Femur (tissue), 1 donor: ENCODE measurements around the gene IWS1.

Experiments used
- DNase-seq: peaks from one replicate; pipeline ENCODE4 v3.0.0-alpha.2; 2017

Gene IWS1

DNA sequence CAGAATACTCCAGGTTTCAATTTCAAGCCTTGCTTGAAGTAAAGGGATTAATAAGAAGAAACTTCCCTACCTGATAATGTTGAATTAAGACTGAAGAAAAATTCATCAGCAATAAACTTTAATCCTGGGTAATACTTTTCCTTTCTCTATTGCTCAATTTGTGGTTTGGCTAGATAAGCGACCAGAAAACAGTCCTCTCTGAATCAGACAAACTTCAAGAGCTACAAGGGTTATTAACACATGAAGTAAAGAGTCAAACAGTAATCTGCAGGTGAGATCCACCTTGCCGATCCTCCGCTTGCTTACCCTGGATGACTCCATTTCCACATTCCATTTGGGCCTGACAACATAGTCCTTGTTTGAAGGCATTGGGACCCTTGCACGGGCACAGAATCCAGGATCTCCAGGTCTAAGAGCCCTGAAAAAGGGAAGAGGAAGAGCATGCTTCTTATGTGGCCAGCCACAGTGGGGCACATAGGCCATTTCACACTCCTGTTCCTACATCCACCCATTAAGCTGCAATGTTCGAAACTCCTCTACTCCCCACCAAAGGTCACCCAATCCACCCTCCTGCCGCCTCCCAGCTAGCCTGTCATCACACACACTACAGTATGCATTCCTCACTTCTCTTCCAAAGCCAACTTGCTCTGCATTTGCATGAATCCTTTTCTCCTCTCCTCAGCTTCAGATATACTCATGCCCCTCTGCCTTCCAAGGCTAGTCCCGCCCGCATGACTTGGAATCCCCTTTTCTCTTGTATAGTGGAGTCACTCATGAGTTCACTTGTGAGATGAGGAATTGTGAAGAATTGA is 39.8 kb downstream of the IWS1 start:
- DNase-seq: no peak

DNA sequence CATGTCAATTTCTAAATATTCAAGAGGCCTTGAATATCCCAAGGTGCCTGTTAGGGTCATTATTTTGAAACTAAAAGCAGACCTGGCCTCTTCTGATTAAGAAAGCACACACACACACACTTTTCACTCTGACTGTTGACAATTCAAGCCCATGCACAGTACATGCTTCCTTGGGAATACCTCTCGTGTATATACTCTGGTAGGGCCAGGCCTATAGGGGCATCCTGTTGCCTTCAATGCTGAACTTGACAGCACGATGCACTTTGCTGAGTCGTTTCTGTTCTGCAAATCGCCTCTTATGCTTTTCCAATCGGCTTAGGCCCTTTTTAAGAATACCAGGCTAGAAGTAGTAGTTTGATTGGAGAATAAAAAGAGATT is 40.6 kb downstream of the IWS1 start:
- DNase-seq: no peak

DNA sequence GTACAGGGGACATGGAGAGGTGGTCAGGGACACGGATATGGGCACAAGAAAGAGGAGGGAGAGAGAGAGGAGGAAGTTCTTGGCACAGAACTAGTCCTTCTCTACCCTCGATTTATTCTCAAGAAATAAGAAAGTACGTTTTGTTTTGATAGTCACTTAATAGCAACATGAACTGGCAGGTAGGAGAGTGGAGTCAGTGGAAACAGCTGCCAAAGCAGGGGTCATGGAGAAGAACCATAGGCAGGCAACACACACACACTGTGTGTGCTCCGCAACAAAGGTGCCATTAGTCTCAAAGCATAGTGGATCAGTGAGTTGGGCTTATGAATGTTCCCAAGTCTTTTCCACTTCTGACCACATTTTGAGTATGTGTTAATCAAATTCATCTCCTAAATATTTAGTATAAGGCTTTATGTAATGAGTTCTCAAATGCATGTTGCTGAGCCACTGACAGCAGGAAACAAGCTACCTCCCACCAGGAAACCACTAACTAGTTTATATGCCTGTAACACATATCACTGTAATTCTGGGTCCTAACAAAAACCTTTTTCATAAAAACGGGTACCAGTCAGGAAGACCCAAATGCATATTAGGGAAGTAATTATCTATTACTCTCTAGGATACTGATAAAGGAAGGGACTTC is 41.1 kb downstream of the IWS1 start:
- DNase-seq: no peak

DNA sequence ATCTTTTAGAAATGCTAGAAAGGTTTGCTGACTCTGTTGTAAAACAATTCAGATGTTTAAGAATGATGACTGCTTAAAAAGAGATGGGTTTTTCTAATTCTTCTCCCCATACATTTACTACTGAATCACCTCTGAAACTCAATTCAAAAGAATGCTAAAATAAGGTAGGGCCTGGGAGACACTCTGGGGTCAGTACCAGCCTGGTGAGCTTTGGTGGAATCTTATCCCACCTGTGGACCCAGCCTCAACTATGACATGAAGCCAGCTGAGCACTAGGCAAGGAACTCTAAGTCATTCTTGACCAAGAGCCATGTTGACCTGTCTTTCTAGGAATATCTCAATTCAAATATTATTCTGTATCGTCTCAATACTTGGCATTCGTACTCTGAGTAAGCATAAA is 44.3 kb downstream of the IWS1 start:
- DNase-seq: no peak

DNA sequence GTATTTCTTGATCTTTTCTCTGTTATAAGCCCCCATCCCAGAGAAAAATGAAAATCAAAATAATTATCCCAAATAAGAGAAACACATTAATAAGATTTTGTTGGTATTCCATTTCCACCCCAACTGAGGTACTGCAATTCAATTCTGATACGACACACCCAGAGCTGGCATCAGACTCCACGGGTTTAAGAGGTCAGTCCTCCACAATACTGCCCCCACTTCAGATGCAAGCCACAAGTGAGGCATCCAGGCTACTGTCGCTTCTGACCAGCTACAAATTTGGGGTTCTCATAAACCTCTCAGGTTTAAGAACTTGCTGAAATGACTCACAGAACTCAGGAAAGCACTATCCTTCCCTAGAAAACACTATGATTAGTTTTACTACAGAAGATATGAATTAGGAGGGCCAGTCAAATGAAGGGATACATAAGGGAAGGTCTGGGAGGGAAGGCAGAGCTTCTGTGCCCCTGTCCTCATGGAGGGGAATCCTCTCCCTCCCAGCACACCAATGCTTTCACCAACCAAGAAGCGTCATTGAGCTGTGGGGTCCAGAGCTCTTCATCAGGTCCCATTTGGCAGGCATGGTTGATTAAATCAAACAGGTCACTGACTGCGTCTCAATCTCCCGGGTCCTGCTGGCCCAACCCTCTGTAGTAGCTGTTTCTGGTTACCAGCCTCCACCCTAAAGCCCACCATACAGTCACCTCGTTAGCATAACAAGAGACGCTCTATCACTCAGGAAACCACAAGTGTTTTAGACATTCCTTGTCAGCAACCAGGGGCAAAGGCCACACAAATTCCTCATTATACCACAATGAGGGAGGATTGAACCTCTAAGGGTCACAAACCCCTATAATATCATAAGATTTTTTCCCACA is 46.2 kb downstream of the IWS1 start:
- no peak for DNase-seq

DNA sequence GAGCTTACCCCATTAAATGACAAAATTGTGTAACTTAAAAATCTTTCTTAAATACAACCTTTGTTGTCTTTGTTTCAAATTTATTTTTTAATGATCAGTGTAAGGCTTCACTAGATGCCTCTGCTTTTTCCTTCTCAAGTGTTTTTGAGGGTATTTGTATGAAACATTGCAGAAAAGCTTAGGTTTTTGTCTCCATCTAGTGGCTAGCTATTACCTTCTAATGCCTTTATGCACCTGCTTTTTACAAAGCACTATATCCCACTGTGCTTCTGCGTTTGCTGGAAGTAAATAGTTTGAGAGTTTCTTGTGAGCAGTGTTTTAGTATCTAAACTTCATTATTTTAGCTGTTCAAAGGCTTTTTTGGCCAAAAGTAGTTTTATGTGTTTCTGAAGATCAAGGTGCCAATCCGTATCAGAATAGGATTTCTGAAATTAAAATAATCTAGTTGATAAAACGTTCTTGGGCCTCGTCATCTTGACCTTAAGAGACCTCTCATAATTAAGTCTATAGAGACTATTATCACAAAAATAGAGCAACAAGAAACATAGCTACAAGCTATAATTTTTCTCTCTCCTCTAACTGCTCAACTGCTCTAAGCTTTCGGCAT is 47.0 kb downstream of the IWS1 start:
- no peak for DNase-seq

DNA sequence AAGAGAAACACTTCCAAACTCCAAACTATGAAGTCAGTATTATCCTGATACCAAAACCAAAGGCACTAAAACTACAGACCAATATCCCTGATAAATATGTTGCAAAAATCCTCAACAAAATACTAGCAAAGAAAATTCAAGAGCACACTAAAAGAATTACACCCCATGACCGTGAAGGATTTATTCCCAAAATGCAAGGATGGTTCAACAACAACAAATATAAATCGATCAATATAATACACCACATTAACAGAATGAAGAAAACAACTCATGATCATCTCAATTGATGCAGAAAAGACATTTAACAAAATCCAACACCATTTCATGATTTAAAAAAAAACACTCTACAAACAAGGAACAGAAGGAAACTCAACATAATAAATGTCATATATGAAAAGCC is 50.5 kb downstream of the IWS1 start:
- DNase-seq: no peak

DNA sequence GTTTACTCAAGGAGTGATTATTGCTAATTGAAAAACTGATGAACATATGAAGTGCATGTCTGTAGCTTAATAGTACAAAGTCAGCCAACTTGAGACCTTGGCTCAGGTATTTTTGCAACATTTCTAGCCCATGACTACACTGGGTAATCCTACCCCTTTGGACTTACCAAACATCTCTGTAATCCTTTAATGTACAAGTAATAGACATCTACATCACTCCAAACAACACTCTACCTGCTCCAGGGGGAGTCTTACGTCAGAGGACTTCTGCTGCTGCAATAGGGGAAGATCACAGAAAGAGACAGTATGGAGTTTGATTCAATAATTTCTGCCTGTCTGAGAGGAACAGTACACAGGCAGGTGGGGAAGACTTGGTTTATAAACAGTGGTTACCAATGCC is 54.0 kb downstream of the IWS1 start:
- no peak for DNase-seq

DNA sequence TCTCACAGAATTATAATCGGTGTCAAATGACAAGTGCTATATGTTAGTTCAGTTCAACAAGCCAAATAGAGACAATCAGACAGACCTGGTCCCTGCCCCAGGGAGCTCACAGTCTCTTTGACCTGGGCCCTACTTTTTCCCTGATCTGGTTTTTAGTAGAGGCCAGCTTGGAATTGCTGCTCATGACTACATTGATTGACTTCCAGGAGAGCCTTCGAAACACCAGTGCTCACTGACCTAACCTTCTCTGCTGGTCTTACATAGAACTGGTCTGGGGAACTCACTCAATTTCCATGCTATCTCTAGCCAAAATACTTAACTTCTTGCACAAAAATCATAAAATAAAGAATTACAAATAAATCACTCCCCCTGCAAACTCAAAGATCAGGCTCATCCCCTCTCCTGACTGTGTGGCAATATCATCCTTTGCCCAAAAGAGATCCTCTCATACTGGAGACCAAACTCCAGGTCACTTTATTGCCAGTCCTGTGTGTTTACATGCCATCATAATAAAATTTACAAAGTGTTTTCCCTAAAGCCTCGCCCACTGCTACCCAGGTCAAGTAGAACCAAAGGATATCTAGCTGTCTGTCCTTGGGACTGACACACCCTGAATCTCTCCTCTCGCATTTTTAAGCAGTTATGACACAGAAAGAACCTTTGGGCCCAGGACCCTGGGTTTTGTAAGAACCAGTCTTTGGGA is 54.9 kb downstream of the IWS1 start:
- no peak for DNase-seq

DNA sequence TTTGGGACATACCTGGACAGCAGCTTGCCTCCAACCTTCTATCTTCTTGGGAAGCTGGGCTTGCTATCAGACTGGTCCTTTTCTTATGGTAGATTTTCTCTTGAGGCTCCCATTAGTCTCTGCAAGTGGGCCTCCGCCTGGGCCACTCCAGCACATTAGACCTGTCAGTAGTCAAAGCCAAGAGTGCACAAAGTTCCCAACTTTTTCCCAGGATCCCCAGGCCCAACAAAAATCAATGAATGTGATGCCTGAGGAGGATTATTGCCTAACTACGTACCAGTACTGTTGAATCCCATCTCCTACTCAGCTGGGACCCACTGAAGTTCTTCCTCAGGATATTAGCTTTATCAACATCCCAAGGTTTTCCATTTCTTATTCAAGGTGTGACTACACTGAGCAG is 56.3 kb downstream of the IWS1 start:
- DNase-seq: no peak

DNA sequence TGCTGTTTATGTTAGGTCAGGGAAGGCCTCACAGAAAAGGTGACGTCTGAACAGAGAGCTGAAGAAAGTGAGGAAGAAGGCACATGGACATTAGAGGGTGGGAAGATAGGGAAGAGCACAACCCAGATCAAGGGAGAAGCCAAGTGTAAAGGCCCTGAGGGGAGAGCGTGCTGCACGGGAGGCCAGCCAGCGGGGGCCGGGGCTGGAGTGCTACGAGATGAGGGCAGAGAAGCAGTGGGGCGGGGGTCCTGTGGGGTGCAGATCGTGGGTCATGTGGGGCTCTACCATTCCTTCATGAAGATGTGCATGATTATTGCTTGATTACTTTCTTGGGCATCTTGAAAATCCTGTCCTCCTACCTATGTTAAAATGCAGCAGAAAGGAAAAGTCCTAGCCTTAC is 57.2 kb downstream of the IWS1 start:
- no peak for DNase-seq

DNA sequence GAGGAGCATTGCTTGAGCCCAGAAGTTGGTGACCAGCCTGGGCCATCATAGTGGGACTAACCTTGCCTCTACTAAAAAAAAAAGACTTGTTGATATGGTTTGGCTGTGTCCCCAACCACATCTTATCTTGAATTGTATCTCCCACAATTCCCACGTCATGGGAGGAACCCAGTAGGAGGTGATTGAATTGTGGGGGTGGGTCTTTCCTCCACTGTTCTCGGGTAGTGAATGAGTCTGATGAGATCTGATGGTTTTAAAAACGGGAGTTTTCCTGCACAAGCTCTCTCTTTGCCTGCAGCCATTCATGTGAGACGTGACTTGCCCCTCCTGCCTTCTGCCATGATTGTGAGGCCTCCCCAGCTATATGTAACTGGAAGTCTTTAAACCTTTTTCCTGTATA is 61.0 kb downstream of the IWS1 start:
- no peak for DNase-seq

DNA sequence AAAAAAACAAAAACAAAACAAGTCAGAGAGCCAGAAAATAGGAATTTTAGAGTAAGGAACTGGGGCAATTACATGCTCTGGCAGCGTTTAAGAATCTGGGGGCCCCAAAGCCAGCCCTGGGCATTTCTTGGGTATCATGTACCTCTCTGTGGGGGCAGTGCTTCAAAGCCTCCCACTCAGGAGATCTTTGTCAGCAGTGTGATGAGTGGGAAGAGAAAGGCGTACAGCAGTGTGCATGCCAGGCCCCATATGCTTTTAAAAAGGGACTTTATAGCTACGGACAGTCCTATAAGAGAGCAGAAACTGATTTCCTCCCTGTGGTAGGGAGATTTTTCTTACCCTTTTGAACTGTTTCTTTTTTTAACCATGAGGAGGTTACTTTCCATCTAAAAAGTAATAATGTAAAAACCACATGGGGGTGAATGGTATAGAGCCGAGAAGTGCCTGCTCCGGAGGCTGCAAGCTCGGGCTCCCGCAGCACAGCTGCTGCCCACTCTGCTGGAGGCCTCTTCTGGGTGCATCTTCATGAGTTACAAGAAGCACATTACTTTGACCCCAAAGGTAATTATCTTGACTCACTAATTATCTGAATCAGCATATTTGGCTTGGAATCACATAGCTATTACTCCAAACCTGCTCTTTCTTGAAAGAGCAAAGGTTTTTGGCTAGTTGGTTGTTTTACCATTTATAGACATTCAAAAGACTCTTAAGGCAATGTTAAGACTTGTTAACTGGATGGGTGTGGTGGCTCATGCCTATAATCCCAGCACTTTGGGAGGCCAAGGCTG is 61.6 kb downstream of the IWS1 start:
- no peak for DNase-seq

DNA sequence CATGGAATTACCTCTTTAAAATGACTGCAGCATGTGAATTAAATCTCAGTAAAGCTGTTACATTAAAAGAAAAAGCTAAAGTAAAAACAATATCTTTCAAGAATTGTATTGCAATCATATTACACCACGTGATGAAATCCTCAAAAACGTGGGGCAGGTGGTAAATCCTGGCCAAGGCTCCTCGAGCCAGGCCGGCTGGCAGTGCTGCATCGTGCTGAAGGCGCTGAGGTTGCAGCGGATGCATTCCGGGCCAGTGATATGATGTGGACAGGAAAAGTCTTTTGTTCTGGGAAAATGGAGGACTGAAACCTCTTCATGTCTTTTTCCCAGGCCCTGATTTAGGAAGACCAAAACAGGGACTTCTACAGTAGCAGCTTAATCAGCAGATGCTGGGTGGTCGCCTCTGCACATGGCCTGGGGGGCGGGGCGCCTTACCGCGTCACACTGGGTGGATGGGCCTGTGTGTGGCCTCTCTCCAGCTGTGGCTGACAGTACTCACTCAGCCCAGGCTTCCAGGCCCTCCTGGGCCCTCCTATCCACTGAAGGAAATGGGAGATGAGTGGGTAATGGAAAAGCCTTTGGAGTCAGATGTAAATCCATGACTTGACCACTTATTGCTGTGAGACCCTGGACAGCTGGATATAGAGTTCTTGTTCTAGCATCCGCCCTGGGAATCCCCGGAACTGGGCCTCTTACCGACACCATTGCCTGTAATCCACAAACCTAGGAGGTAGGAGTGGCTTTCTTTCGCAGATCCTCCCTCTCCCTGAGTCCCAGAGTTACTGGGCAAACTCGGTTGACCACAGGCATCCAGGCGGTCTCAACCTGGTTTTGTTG is 62.9 kb downstream of the IWS1 start:
- peak; percentile 78 for DNase-seq

DNA sequence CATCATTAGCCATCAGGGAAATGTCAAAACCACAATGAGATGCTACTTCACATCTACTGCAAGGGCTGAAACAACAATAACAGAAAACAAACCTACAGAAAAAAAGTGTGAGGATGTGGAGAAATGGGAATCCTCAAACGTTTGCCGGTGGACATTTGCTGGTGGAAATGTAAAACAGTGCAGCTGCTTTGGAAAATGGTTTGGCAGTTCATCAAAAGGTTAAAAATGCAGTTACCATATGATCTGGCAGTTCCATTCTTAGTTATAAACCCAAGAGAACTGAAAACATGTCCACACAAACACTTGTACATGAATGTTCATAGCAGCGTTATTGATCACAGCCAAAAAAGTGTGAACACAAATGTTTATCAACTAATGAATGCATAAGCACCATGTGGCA is 63.8 kb downstream of the IWS1 start:
- no peak for DNase-seq

DNA sequence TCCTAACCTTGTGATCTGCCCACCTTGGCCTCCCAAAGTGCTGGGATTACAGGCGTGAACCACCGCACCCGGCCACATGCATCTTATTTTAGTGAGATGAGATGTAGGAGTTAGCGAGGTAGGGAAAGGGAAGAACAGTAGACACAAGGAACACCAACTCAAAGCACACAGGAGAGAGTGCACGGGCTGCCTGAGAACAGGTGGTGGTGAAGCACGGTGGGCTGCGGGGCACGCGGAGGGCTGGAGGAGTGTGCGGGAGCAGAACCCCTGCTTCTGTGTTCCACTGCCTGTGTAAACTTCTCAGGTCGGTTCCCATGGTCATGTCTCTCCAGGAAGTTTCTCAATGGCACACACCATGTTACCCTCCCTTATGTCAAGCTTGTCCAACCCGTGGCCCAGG is 69.3 kb downstream of the IWS1 start:
- no peak for DNase-seq

DNA sequence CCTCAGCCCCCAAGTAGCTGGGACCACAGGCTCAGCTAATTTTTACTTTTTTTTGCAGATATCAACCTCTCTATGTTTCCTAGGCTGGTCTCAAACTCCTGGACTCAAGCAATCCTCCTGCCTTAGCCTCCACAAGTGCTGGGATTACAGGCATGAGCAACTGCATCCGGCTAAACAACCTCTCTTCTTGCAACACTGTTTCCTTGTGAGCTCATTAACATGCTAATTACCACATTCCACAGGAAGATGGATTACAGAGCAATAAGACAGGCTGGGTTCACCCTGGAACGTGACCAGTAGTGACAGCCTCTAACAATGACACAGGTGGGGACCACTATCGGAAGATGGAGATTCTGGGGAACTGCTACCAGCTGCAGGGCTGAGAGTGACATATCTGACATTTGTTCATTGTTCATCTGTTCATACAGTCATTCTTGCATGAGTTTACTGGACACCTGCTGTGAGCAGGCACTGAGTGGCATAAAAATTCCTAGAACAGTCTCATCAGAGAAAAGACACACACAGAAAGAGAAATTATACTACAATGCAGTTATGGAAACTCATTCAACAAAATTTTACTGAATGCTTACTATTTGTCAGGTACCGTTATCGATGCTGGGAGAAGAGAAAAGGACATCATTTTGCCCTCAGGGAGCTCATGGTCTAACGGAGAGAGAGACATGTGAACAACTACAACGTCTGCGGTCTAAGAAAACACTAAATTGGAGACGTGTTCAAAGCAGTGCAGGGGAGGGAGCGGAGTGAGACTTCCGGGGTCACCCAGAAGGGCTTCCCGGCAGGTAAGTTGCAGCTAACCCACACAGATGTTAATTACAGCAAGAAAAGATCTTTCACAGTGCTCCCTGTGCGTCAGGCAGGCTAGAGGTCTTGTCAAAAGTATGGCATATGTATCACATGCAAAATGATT is 70.5 kb downstream of the IWS1 start:
- no peak for DNase-seq

DNA sequence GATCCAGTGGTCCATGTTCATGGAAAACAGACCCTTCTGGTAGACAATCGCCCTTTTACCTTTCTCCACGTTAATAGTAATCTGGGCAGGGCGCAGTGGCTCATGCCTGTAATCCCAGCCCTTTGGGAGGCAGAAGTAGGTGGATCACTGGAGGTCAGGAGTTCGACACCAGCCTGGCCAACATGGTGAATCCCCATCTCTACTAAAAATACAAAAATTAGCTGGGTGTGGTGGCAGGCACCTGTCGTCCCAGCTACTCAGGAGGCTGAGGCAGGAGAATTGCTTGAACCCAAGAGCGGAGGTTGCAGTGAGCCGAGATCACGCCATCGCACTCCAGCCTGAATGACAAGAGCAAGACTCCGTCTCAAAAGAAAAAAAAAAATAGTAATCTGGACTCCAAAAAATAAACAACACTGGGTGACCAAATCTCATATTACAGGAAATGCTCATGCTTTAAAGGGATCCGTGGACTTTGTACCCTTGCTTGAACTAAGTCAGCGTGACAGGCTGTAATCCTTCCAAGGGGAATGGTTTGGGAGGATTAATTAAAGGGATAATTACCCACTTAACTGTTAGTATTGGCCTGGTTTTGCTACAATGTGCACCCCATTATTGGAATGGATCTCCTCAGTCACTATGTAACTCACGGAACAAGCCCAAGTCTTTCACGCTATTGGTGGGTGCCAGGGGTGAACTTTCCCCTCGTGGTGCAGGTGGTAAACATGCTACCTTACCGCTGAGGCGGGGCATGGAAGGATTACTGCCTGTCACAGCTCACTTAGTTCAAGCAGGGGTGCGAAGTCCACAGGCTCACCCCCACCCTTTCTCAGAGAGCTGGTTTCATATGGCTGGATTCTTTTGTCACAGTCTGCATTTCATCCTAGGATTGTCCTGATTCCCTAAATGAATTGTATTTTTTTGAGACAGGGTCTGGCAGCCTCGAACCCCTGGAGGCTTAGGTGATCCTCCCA is 71.4 kb downstream of the IWS1 start:
- DNase-seq: no peak
